H1 (cell line): ENCODE data around the gene CCDC148. TPM values are rescaled to one million over a fixed set of nuclear protein-coding genes. Genes with fewer than 3 reads are reported as not detected.

Experiments
- CTCF ChIA-PET: fragments of 300-600 bp; sonication (Branson Sonifier 250); formaldehyde crosslinking; loops from one replicate; lab custom pipeline; 2021; ENCODE audit not compliant: partially characterized antibody; lab: Charles Lee
- POLR2A ChIA-PET: fragments of 300-600 bp; sonication (Branson Sonifier 250); formaldehyde crosslinking; loops from one replicate; lab custom pipeline; 2021; ENCODE audit warnings: inconsistent platforms; ENCODE audit not compliant: partially characterized antibody; lab: Charles Lee
- DNase-seq, 2 experiments: peaks; one replicate each; pipeline versions ENCODE4 v3.0.0 to v3.0.0-alpha.2; 2010 to 2022; ENCODE audit warnings: low spot score in 2 of 2, low read depth in 1 of 2, mixed read lengths in 1 of 2
- FAIRE-seq: peaks from 2 replicates; lab custom pipeline; 2011; peaks lifted over from hg19 to GRCh38; lab: Jason Lieb, UNC
- H2AFZ ChIP-seq: 2 replicates; pipeline ENCODE4 v1.8.1; 2012; ENCODE audit warnings: low read length, inconsistent platforms
- H2AK5ac ChIP-seq: 2 replicates; pipeline ENCODE4 v1.6.1; 2013; ENCODE audit warnings: low read depth, low read length
- H2BK120ac ChIP-seq: replicated peaks from 2 replicates; pipeline ENCODE3; 2013; ENCODE audit warnings: low read depth, low read length, inconsistent platforms
- H2BK12ac ChIP-seq: 2 replicates; pipeline ENCODE4 v1.6.1; 2013; ENCODE audit warnings: low read depth, low read length
- H2BK15ac ChIP-seq: 2 replicates; pipeline ENCODE4 v1.6.1; 2013; ENCODE audit warnings: low read length
- H2BK20ac ChIP-seq: 2 replicates; pipeline ENCODE4 v1.6.1; 2013; ENCODE audit warnings: low read length
- H2BK5ac ChIP-seq: 2 replicates; pipeline ENCODE4 v1.6.1; 2013; ENCODE audit warnings: low read depth, low read length
- H3K14ac ChIP-seq: 2 replicates; pipeline ENCODE4 v1.6.1; 2013; ENCODE audit warnings: inconsistent platforms; ENCODE audit not compliant: insufficient read length
- H3K18ac ChIP-seq: 2 replicates; pipeline ENCODE4 v1.6.1; 2013; ENCODE audit warnings: low read length; ENCODE audit errors: extremely low read depth
- H3K23ac ChIP-seq: 2 replicates; pipeline ENCODE4 v1.6.1; 2013; ENCODE audit warnings: inconsistent platforms; ENCODE audit not compliant: insufficient read length
- H3K23me2 ChIP-seq: 2 replicates; pipeline ENCODE4 v1.6.1; 2013; ENCODE audit warnings: low read depth, low read length
- H3K27ac ChIP-seq: 2 replicates; pipeline ENCODE4 v1.6.1; 2011; ENCODE audit warnings: low read depth, low read length, inconsistent platforms
- H3K27me3 ChIP-seq, 4 experiments: replicated peaks in 1 of 4; 1 replicate in 1 of 4; 2 replicates in 3 of 4; pipeline versions ENCODE4 v1.6.1 to v1.8.1; 2011 to 2013; ENCODE audit warnings: low read length in 3 of 4, mild to moderate bottlenecking in 3 of 4, inconsistent platforms in 2 of 4, mixed read lengths in 2 of 4, moderate library complexity in 1 of 4; ENCODE audit not compliant: control insufficient read depth in 3 of 4, insufficient read depth in 3 of 4; ENCODE audit errors: extremely low read depth in 1 of 4
- H3K36me3 ChIP-seq, 4 experiments: 2 replicates each; pipeline versions ENCODE4 v1.6.1 to v1.8.1; 2011 to 2013; ENCODE audit warnings: mild to moderate bottlenecking in 4 of 4, low read length in 3 of 4, moderate library complexity in 2 of 4, control low read depth in 1 of 4, inconsistent platforms in 1 of 4; ENCODE audit not compliant: insufficient read depth in 4 of 4, control insufficient read depth in 2 of 4
- H3K4ac ChIP-seq: replicated peaks from 2 replicates; pipeline ENCODE3; 2013; ENCODE audit warnings: low read length, low read depth, mixed read lengths, inconsistent platforms; ENCODE audit not compliant: insufficient read length
- H3K4me1 ChIP-seq, 4 experiments: replicated peaks in 1 of 4; 1 replicate in 1 of 4; 2 replicates in 3 of 4; pipeline versions ENCODE4 v1.6.1 to v1.8.1; 2011 to 2013; ENCODE audit warnings: low read length in 3 of 4, inconsistent platforms in 2 of 4, mixed read lengths in 1 of 4; ENCODE audit not compliant: insufficient read depth in 4 of 4, control insufficient read depth in 3 of 4
- H3K4me2 ChIP-seq, 2 experiments: 2 replicates each; pipeline versions ENCODE4 v1.6.1 to v1.8.1; 2011 to 2013; ENCODE audit warnings: low read depth in 2 of 2, low read length in 2 of 2, control low read depth in 1 of 2, inconsistent platforms in 1 of 2, mild to moderate bottlenecking in 1 of 2; ENCODE audit not compliant: insufficient read depth in 1 of 2
- H3K4me3 ChIP-seq, 4 experiments: fragments of 200-600, 300-600 bp in 1 of 4; sonication (generic), shearing (Covaris generic), sonication (Bioruptor Twin) in 1 of 4; 2 replicates each; pipeline versions ENCODE4 v1.5.1 to v1.8.1; 2011 to 2016; ENCODE audit warnings: low read length in 4 of 4, low read depth in 3 of 4, control low read depth in 2 of 4, inconsistent platforms in 2 of 4, mild to moderate bottlenecking in 2 of 4, mixed read lengths in 1 of 4, moderate library complexity in 1 of 4; ENCODE audit not compliant: insufficient read depth in 2 of 4; ENCODE audit errors: extremely low read depth in 1 of 4
- H3K56ac ChIP-seq: replicated peaks from 2 replicates; pipeline ENCODE3; 2013; ENCODE audit warnings: low read depth, mild to moderate bottlenecking, mixed read lengths, low read length, inconsistent platforms; ENCODE audit not compliant: insufficient read length
- H3K79me1 ChIP-seq: 2 replicates; pipeline ENCODE4 v1.6.1; 2013; ENCODE audit warnings: low read depth, low read length, control low read depth
- H3K79me2 ChIP-seq, 2 experiments: 2 replicates each; pipeline versions ENCODE4 v1.6.1 to v1.8.1; 2012 to 2013; ENCODE audit warnings: low read length in 2 of 2, mild to moderate bottlenecking in 2 of 2, inconsistent platforms in 1 of 2; ENCODE audit not compliant: insufficient read depth in 2 of 2, control insufficient read depth in 1 of 2
- H3K9ac ChIP-seq, 4 experiments: replicated peaks in 1 of 4; 1 replicate in 1 of 4; 2 replicates in 3 of 4; pipeline versions ENCODE4 v1.6.1 to v1.8.1; 2011 to 2013; ENCODE audit warnings: low read depth in 3 of 4, low read length in 3 of 4, control low read depth in 2 of 4, mild to moderate bottlenecking in 2 of 4, moderate library complexity in 2 of 4, inconsistent platforms in 1 of 4; ENCODE audit errors: extremely low read depth in 1 of 4
- H3K9me3 ChIP-seq, 2 experiments: 2 replicates each; pipeline versions ENCODE4 v1.6.1 to v1.8.1; 2012 to 2013; ENCODE audit warnings: mild to moderate bottlenecking in 2 of 2, moderate library complexity in 2 of 2, control low read depth in 1 of 2, inconsistent platforms in 1 of 2, low read depth in 1 of 2, low read length in 1 of 2, mixed read lengths in 1 of 2; ENCODE audit not compliant: insufficient read depth in 2 of 2
- H4K20me1 ChIP-seq, 2 experiments: replicated peaks in 1 of 2; 2 replicates each; pipeline versions ENCODE3 to v1.8.1; 2011 to 2013; ENCODE audit warnings: inconsistent platforms in 2 of 2, low read length in 2 of 2, mild to moderate bottlenecking in 1 of 2; ENCODE audit not compliant: insufficient read depth in 2 of 2, control insufficient read depth in 1 of 2
- H4K5ac ChIP-seq: 2 replicates; pipeline ENCODE4 v1.6.1; 2013; ENCODE audit warnings: low read length, low read depth, mixed read lengths, inconsistent platforms; ENCODE audit not compliant: insufficient read length
- H4K8ac ChIP-seq: 2 replicates; pipeline ENCODE4 v1.8.0; 2013; ENCODE audit warnings: mild to moderate bottlenecking, moderate library complexity, low read length, inconsistent platforms; ENCODE audit not compliant: insufficient read depth; ENCODE audit errors: extremely low read depth
- H4K91ac ChIP-seq: replicated peaks from 2 replicates; pipeline ENCODE3; 2013; ENCODE audit warnings: low read length, mixed read lengths, inconsistent platforms; ENCODE audit not compliant: insufficient read length
- E2F6 ChIP-seq: IDR thresholded peaks from 2 replicates; pipeline ENCODE4 v1.6.1; 2012; ENCODE audit warnings: inconsistent platforms
- HDAC2 ChIP-seq, 2 experiments: fragments of 300-600 bp in 1 of 2; sonication (generic) in 1 of 2; IDR thresholded peaks; 2 replicates each; pipeline ENCODE4 v1.6.1; 2011 to 2012; ENCODE audit warnings: low read depth in 2 of 2, low read length in 2 of 2, mild to moderate bottlenecking in 2 of 2, moderate library complexity in 2 of 2, borderline replicate concordance in 1 of 2, inconsistent platforms in 1 of 2
- MAFK ChIP-seq: IDR thresholded peaks from 2 replicates; pipeline ENCODE4 v1.6.1; 2012; ENCODE audit warnings: low read depth, mild to moderate bottlenecking, improper control_type of control experiment, low read length
- POLR2A ChIP-seq, 2 experiments: IDR thresholded peaks; 1 replicate in 1 of 2; 2 replicates in 1 of 2; pipeline ENCODE4 v1.6.1; 2011; ENCODE audit warnings: low read depth in 2 of 2, low read length in 2 of 2, mild to moderate bottlenecking in 2 of 2; ENCODE audit errors: control extremely low read depth in 1 of 2
- RXRA ChIP-seq: IDR thresholded peaks from 2 replicates; pipeline ENCODE4 v1.6.1; 2011; ENCODE audit warnings: low read depth, mild to moderate bottlenecking, low read length, moderate library complexity; ENCODE audit not compliant: insufficient read depth
- SIX5 ChIP-seq: IDR thresholded peaks from 2 replicates; pipeline ENCODE4 v1.6.1; 2011; ENCODE audit warnings: mild to moderate bottlenecking, low read depth, low read length
- SRF ChIP-seq: IDR thresholded peaks from 2 replicates; pipeline ENCODE4 v1.6.1; 2011; ENCODE audit warnings: mild to moderate bottlenecking, low read depth, low read length, moderate library complexity
- WGBS, 2 experiments: shearing (Covaris generic) in 1 of 2; methylation state at CpG; one replicate each; pipeline versions ENCODE4 v1.1.6 to v1.1.7; 2013 to 2015; ENCODE audit warnings: low lambda C conversion rate in 2 of 2, mixed read lengths in 2 of 2, inconsistent platforms in 1 of 2, low coverage in 1 of 2, missing lambda C conversion rate in 1 of 2; ENCODE audit not compliant: insufficient replicate concordance in 2 of 2, insufficient coverage in 1 of 2, insufficient read length in 1 of 2; ENCODE audit errors: extremely low coverage in 1 of 2, missing lambda C conversion rate in 1 of 2; 5-methylcytosine and 5-hydroxymethylcytosine counted together
- polyA plus RNA-seq, 7 experiments: library from polyadenylated mRNA; depleted of rRNA in 3 of 7; stranded (reverse) in 5 of 7; unstranded in 2 of 7; fragments of >200 nt in 5 of 7; fragments of 200-250 nt in 2 of 7; gene quantifications; 1 replicate in 5 of 7; 2 replicates in 1 of 7; 4 replicates in 1 of 7; pipeline versions ENCODE4 v1.2.1 to v1.2.3, GENCODE V29; 2011 to 2013; ENCODE audit warnings: missing spikeins in 2 of 7, mixed read lengths in 2 of 7
- total RNA-seq: library from RNA; stranded (reverse); fragmentation: NEBNext Ultra II Directional; extraction: Animal tissue kit (Norgen Biotek cat#: 25700); gene quantifications from 2 replicates; pipeline ENCODE4 v1.2.1, GENCODE V29; 2021

CCDC148 gene
- total and polyA plus RNA-seq, 2 of the 8 experiments (the other 6 are each of a cell fraction or from before 2014, with no cell fraction given) = 0.45 to 1.3 TPM

GRCh38 chr2:158134055-158134454 lies 322.5 kb downstream of the CCDC148 start:
- no peaks in the 10 kb centered on the region for H3K79me1 ChIP-seq
- H3K14ac ChIP-seq = no peak overlapping the region
- ChIA-PET POLR2A (no interaction called here), CTCF (no interaction called here)
- H3K4me3 ChIP-seq = no peak overlapping the region
- no peaks in the 10 kb centered on the region for H3K4me1 ChIP-seq
- no peaks in the 10 kb centered on the region for H3K27me3 ChIP-seq
- no peak overlapping the region for H2BK120ac ChIP-seq
- no peaks in the 10 kb centered on the region for H3K9me3 ChIP-seq
- no peaks in the 10 kb centered on the region for H3K36me3 ChIP-seq
- no peak overlapping the region for H2BK5ac ChIP-seq
- H3K79me2 ChIP-seq = no peaks in the 10 kb centered on the region
- peak overlapping the region in 1 of 4 experiments; percentile 34; a peak in 1 of 7 replicates for H3K9ac ChIP-seq
- no peaks in the 10 kb centered on the region for H4K20me1 ChIP-seq
- no peak overlapping the region for H3K4ac ChIP-seq
- no peak overlapping the region for H4K8ac ChIP-seq
- H3K56ac ChIP-seq = no peak overlapping the region
- H2BK15ac ChIP-seq = no peak overlapping the region
- no peak overlapping the region for H2AK5ac ChIP-seq
- H3K23ac ChIP-seq = no peak overlapping the region
- H4K5ac ChIP-seq = no peak overlapping the region
- FAIRE-seq = no peak
- H3K27ac ChIP-seq = no peak overlapping the region
- no peak overlapping the region for H2AFZ ChIP-seq
- H3K18ac ChIP-seq = no peak overlapping the region
- H4K91ac ChIP-seq = no peak overlapping the region
- 90% methylated on average over 4 of the region's 4 CpGs; no CpG with 5 or more reads in 1 of the 2 experiments for WGBS, 2 experiments
- H2BK12ac ChIP-seq = no peak overlapping the region
- no peak for DNase-seq
- no peak overlapping the region for H3K4me2 ChIP-seq
- no peak overlapping the region for H2BK20ac ChIP-seq
- H3K23me2 ChIP-seq = no peaks in the 10 kb centered on the region
- no peak for TF ChIP-seq SIX5
- TF ChIP-seq POLR2A (IDR thresholded peaks at IDR 0.05; ENCODE audit: control extremely low read depth in 1 of 2, low read depth in 2 of 2, low read length in 2 of 2) = no peak
- no peak for TF ChIP-seq RXRA
- no peak for TF ChIP-seq HDAC2 (IDR thresholded peaks at IDR 0.05; ENCODE audit: borderline replicate concordance in 1 of 2, low read depth in 2 of 2, low read length in 2 of 2)
- no peak for TF ChIP-seq E2F6
- no peak for TF ChIP-seq SRF
- no peak for TF ChIP-seq MAFK
